GM23248 (cell line): ENCODE measurements around the gene CPED1.

Experiments used
- EZH2 ChIP-seq: fragments of 200-600 bp; sonication (generic); IDR thresholded peaks from 2 replicates; pipeline ENCODE4 v1.6.1; 2018; ENCODE audit warnings: antibody characterized with exemption, mild to moderate bottlenecking; ENCODE audit not compliant: insufficient read depth, poor library complexity, severe bottlenecking
- EZH2phosphoT487 ChIP-seq: fragments of 200-600 bp; sonication (generic); IDR thresholded peaks from 2 replicates; pipeline ENCODE4 v1.6.1; 2018; ENCODE audit warnings: antibody characterized with exemption, moderate library complexity, mild to moderate bottlenecking, low read depth; ENCODE audit not compliant: insufficient read depth

DNA sequence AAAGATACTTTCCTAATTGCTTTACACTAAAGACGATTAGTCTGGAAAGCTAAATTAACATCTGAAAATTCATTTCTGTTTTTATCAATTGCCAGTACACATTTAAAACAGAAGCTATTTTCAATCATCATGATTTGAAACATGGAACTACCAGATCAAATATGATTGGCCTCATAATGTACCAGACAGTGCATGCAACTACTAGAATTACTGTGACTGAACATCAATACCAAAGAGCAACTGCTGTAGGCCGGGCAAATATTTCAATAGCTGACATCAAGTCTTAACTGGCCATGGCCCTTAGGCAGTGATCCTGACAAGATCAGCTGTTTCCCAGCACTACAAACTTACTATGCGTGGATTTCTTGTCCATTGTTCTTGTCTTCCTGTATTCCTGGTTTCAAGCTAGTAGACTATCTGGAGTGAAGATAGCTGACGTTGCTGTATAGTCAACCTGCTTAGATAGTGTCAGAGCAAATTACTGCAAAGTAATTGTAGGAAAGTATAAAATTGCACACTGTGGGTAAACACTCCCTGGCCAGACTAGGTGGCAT lies 318.6 kb downstream of the CPED1 start:
- TF ChIP-seq EZH2 (no peak), EZH2phosphoT487 (no peak)
